A549 (cell line): ENCODE measurements around the gene RNU1-3. TPM values are rescaled to one million over a fixed set of nuclear protein-coding genes. Genes with fewer than 3 reads are reported as not detected.
"Not testable (repeated sequence)": the region's sequence is repeated elsewhere in the genome, so short reads cannot be mapped to it uniquely, and the experiment has no call there.

Experiments
- ATAC-seq, 2 experiments: fragments of 200-7000 bp in 1 of 2; fragments of >200 bp in 1 of 2; cut with Nextera tagmentation in 1 of 2; cut with Tn5 transposase in 1 of 2; 3 replicates each; pipeline versions ENCODE4 v1.8.0 to v1.9.1; 2018 to 2020; ENCODE audit warnings: mild to moderate bottlenecking in 1 of 2, moderate library complexity in 1 of 2
- CTCF ChIA-PET: fragments of 300-600 bp; sonication (Branson Sonifier 250); formaldehyde crosslinking; extraction: SDS; loops from one replicate; lab custom pipeline; 2021; ENCODE audit warnings: antibody characterized with exemption, inconsistent platforms; lab: Yijun Ruan, JAX
- POLR2A ChIA-PET: fragments of 350-600 bp; formaldehyde crosslinking; extraction: SDS; loops from one replicate; lab custom pipeline; 2021; ENCODE audit warnings: antibody characterized with exemption, inconsistent platforms; lab: Yijun Ruan, JAX
- DNase-seq, 2 experiments: peaks; one replicate each; pipeline versions ENCODE4 v3.0.0 to v3.0.0-alpha.2; 2011 to 2016; ENCODE audit warnings: low read depth in 1 of 2, low spot score in 1 of 2
- FAIRE-seq: peaks from 2 replicates; lab custom pipeline; 2011; peaks lifted over from hg19 to GRCh38; lab: Jason Lieb, UNC
- H3K27ac ChIP-seq, 2 experiments: fragments of >200 bp; sonication (Bioruptor Twin); formaldehyde crosslinking; 3 replicates each; pipeline ENCODE4 v1.5.1; 2016 to 2017
- H3K4me1 ChIP-seq: fragments of >200 bp; sonication (Bioruptor Twin); formaldehyde crosslinking; 3 replicates; pipeline ENCODE4 v1.6.1; 2016
- H3K4me2 ChIP-seq: fragments of >200 bp; sonication (Bioruptor Twin); formaldehyde crosslinking; 3 replicates; pipeline ENCODE4 v1.6.1; 2016
- H3K4me3 ChIP-seq: fragments of >200 bp; sonication (Bioruptor Twin); formaldehyde crosslinking; 3 replicates; pipeline ENCODE4 v1.5.1; 2016
- H3K9me3 ChIP-seq: fragments of >200 bp; sonication (Bioruptor Twin); formaldehyde crosslinking; 3 replicates; pipeline ENCODE4 v1.6.1; 2016
- ELK1 ChIP-seq: fragments of 150-350 bp; IDR thresholded peaks from 2 replicates; pipeline ENCODE4 v1.6.1; 2014; ENCODE audit warnings: low read depth, mild to moderate bottlenecking, low read length
- ESRRA ChIP-seq: fragments of 150-350 bp; IDR thresholded peaks from 2 replicates; pipeline ENCODE4 v1.6.1; 2014; ENCODE audit warnings: mild to moderate bottlenecking, low read length, borderline replicate concordance
- FOSB ChIP-seq: fragments of 250-450 bp; sonication (Bioruptor Pico); IDR thresholded peaks from 2 replicates; pipeline ENCODE4 v1.5.0; 2020; ENCODE audit warnings: mild to moderate bottlenecking, moderate library complexity
- FOXS1 ChIP-seq: fragments of 250-450 bp; sonication (Bioruptor Pico); IDR thresholded peaks from 2 replicates; pipeline ENCODE4 v1.5.0; 2020; ENCODE audit warnings: mild to moderate bottlenecking, moderate library complexity
- HDAC2 ChIP-seq: fragments of 200-600 bp; sonication (generic); IDR thresholded peaks from 2 replicates; pipeline ENCODE4 v1.6.1; 2016
- KDM5A ChIP-seq: fragments of 200-600 bp; sonication (generic); IDR thresholded peaks from 2 replicates; pipeline ENCODE4 v1.6.1; 2016; ENCODE audit warnings: antibody characterized with exemption, mild to moderate bottlenecking
- NFE2L2 ChIP-seq: fragments of 150-350 bp; conservative IDR thresholded peaks from 2 replicates; pipeline ENCODE4 v1.6.1; 2014; ENCODE audit warnings: low read length
- NPAS2 ChIP-seq: fragments of 250-450 bp; sonication (Bioruptor Pico); IDR thresholded peaks from 2 replicates; pipeline ENCODE4 v1.8.0; 2022; ENCODE audit warnings: mild to moderate bottlenecking, moderate library complexity, borderline replicate concordance
- NR3C1 ChIP-seq: fragments of >200 bp; sonication (Bioruptor Twin); formaldehyde crosslinking; IDR thresholded peaks from 3 replicates; pipeline ENCODE4 v1.6.1; 2017
- PHF8 ChIP-seq: fragments of 200-600 bp; sonication (generic); IDR thresholded peaks from 2 replicates; pipeline ENCODE4 v1.6.1; 2016; ENCODE audit warnings: low read depth, mild to moderate bottlenecking, antibody characterized with exemption, moderate library complexity, borderline replicate concordance
- POLR2AphosphoS2 ChIP-seq: conservative IDR thresholded peaks from 2 replicates; pipeline ENCODE4 v1.6.1; 2012; ENCODE audit warnings: low read length, improper control_type of control experiment, inconsistent platforms
- RCOR1 ChIP-seq: fragments of 150-350 bp; IDR thresholded peaks from 2 replicates; pipeline ENCODE4 v1.6.1; 2014; ENCODE audit warnings: antibody characterized with exemption, low read length, low read depth
- REST ChIP-seq: fragments of 200-600 bp; sonication (generic); IDR thresholded peaks from 2 replicates; pipeline ENCODE4 v1.6.1; 2016; ENCODE audit warnings: antibody characterized with exemption, mild to moderate bottlenecking, moderate library complexity
- WGBS: methylation state at CpG from one replicate; pipeline ENCODE4 v1.1.6; 2017; ENCODE audit errors: missing lambda C conversion rate; 5-methylcytosine and 5-hydroxymethylcytosine counted together
- polyA plus RNA-seq, 4 experiments: library from polyadenylated mRNA; depleted of rRNA in 3 of 4; stranded (reverse); fragments of >200 nt; fragmentation: RNase III in 1 of 4; extraction: RNeasy Plus Mini Kit Qiagen cat#74134 plus additional on column Dnase treatment in 1 of 4; gene quantifications; 2 replicates in 3 of 4; 3 replicates in 1 of 4; pipeline ENCODE4 v1.2.3, GENCODE V29; 2011 to 2017

Gene RNU1-3
- polyA plus RNA-seq, 2 of the 4 experiments (the other 2 are of a cell fraction) = 6.6 to 56.2 TPM

GRCh38 chr1:16625497-16626408 is 41.0 kb downstream of the RNU1-3 start:
- DNase-seq (no peak), FAIRE-seq (no peak), ATAC-seq (no peak; a peak in 1 of 6 replicates)
- ChIA-PET POLR2A (interaction anchor here (0.6 to 1.9 kb wide), 4 partner anchors 14 to 326 kb away, joined by 4 to 7 read pairs (median 6); no protein-coding TSS in a partner anchor), CTCF (interaction anchor here (0.8 to 7.3 kb wide), 17 partner anchors 8 to 360 kb away, joined by 3 to 98 read pairs (median 4); partner anchors contain the start of genes NBPF1 and NECAP2)
- H3K4me2 ChIP-seq = no peak overlapping the region
- TF ChIP-seq NPAS2 (CRISPR knock-in tag) = no peak
- TF ChIP-seq KDM5A = no peak
- no peak for TF ChIP-seq PHF8
- no peak for TF ChIP-seq POLR2AphosphoS2
- TF ChIP-seq RCOR1 = no peak
- TF ChIP-seq NR3C1 = no peak
- TF ChIP-seq REST = no peak
- TF ChIP-seq HDAC2 = no peak
- no peak for TF ChIP-seq FOXS1 (CRISPR knock-in tag)
- TF ChIP-seq ELK1 = no peak
- TF ChIP-seq FOSB (CRISPR knock-in tag) = no peak
- no peak for TF ChIP-seq ESRRA
- TF ChIP-seq NFE2L2 = no peak
- H3K27ac ChIP-seq = no peak overlapping the region
- H3K9me3 ChIP-seq = no peaks in the 10 kb centered on the region
- 91% methylated on average over 25 of the region's 25 CpGs for WGBS
- H3K4me1 ChIP-seq = peaks cover 6% of the 10 kb centered on the region
- no peak overlapping the region for H3K4me3 ChIP-seq

DNA sequence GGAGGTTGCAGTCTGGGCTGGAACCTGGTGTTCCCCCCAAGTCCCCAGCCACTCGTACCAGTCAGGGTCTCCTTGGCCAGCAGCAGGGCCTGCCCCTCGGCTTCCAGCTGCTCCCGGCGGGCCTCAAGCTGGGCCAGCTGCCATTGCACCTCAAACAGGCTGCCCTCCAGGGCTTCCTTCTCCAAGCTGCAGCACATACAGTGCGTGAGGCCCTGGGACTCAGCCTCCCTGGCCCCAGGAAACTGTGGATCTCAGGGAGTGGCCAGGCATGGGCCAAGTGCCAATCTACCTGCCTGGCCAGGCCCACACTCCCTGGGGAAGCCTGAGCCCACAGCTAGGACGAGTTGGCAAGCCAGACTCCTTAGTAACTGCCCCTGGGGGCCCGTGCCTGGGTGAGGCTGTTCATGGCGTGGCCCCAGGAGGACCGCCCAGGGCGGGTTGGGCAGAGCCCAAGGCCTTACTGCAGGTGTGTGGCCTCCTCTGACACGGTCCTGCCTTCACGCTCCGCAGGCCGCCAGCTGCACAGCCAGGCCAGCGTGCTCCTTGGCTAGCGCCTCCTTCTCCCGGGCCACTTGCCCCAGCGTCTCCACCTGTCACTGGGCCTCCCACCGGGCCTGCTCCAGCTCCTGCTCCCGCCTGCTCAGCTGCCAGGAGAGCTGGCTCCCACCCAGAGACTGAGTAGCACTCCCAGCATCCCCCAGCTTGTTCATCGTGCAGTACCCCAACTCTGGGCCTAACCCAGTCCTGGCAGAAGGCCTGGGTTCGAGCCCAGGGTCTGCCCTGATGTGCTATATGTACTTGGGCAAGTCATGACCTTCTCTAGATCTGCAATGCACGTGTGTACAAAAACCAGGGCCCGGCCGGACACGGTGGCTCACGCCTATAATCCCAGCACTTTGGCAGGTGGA is 42.7 kb downstream of the RNU1-3 start:
- not testable (repeated sequence) for ATAC-seq

GRCh38 chr1:16623337-16623736 is 43.4 kb downstream of the RNU1-3 start:
- CTCF ChIA-PET = interaction anchor here (1.0 to 7.3 kb wide), 5 partner anchors 11 to 329 kb away, joined by 3 to 98 read pairs (median 39); partner anchors contain the start of gene NBPF1
- not testable (repeated sequence) for H3K9me3 ChIP-seq, H3K27ac ChIP-seq, DNase-seq, FAIRE-seq, H3K4me2 ChIP-seq, ATAC-seq, H3K4me3 ChIP-seq
- H3K4me1 ChIP-seq = peaks cover 10% of the 10 kb centered on the region
- POLR2A ChIA-PET = interaction anchor here (0.5 to 1.3 kb wide), 2 partner anchors 11 to 328 kb away, joined by 3 read pairs; no protein-coding TSS in a partner anchor
- 83% methylated on average over 7 of the region's 7 CpGs for whole genome bisulfite sequencing

More for the DNA sequence above, 42.7 kb downstream of the RNU1-3 start:
- not testable (repeated sequence) for H3K4me2 ChIP-seq, H3K27ac ChIP-seq, H3K9me3 ChIP-seq, FAIRE-seq, DNase-seq, H3K4me3 ChIP-seq
- POLR2A ChIA-PET = interaction anchor here (1.9 kb wide), 1 partner anchor 327 kb away, joined by 6 read pairs; no protein-coding TSS in a partner anchor
- CTCF ChIA-PET = interaction anchor here (0.8 to 7.3 kb wide), 17 partner anchors 7 to 337 kb away, joined by 3 to 98 read pairs (median 5); partner anchors contain the start of genes NBPF1 and NECAP2
- 87% methylated on average over 27 of the region's 27 CpGs for WGBS
- H3K4me1 ChIP-seq = peaks cover 10% of the 10 kb centered on the region
